GM12872 (cell line): ENCODE results near the gene PCBP3.

Source experiments
- CTCF ChIP-seq: IDR thresholded peaks from 3 replicates; pipeline ENCODE4 v1.5.1; 2011; ENCODE audit warnings: low read depth, mild to moderate bottlenecking, low read length, moderate library complexity; ENCODE audit not compliant: insufficient read depth

Gene PCBP3

GRCh38 chr21:45680215-45680614, 36.7 kb downstream of the PCBP3 start:
- no peak for TF ChIP-seq CTCF

- no peak for TF ChIP-seq CTCF
Observed at GRCh38 chr21:45695086-45695485, 51.6 kb downstream of the PCBP3 start.

- TF ChIP-seq CTCF: no peak
Observed at GRCh38 chr21:45698493-45699184, 55.1 kb downstream of the PCBP3 start.

GRCh38 chr21:45699251-45699942, 55.9 kb downstream of the PCBP3 start:
- TF ChIP-seq CTCF: no peak

- no peak for TF ChIP-seq CTCF
Observed at GRCh38 chr21:45699966-45700365, 56.4 kb downstream of the PCBP3 start.

- no peak for TF ChIP-seq CTCF
Observed at GRCh38 chr21:45700461-45700860, 56.9 kb downstream of the PCBP3 start.

- no peak for TF ChIP-seq CTCF
Observed at GRCh38 chr21:45704311-45705108, 61.0 kb downstream of the PCBP3 start.
